Measurements from ENCODE around the gene CEBPE. TPM values are rescaled to one million over a fixed set of nuclear protein-coding genes. Genes with fewer than 3 reads are reported as not detected.

CEBPE gene
- total RNA-seq, 6 experiments from 2014 or later: 0.13 to 0.18 TPM; not detected in 4

DNA sequence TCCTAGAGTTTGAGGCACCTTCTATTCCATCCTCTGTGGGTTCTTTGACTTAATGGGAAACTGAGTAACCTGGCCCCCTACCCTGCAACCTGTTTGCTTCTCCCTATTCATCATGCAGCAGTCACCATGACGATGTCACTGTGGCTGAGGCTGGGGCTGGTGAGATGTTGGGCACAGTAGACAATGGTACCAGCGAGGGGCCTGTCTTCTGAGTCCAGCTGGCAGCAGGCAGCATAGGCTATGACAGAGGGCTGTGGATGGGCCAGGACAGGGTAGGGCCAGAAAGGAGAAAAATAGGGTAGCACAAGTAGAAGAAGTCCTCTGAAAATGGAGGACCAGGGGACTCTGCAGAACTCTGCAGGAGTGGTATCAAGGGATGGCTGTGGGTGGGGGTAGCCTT, 16.3 kb downstream of the CEBPE start:
- Histone ChIP-seq H3K36me3 (peaks cover 0 to 5% (median 3%) of the 10 kb centered on the region in 4 donors), H3K4me1 (peaks cover 0 to 11% (median 0%) of the 10 kb centered on the region in 4 donors), H3K27me3 (no peaks in the 10 kb centered on the region), H3K27ac (no peak overlapping the region), H3K9me3 (no peaks in the 10 kb centered on the region), H3K4me3 (no peak overlapping the region)
- TF ChIP-seq, protein P1, sequence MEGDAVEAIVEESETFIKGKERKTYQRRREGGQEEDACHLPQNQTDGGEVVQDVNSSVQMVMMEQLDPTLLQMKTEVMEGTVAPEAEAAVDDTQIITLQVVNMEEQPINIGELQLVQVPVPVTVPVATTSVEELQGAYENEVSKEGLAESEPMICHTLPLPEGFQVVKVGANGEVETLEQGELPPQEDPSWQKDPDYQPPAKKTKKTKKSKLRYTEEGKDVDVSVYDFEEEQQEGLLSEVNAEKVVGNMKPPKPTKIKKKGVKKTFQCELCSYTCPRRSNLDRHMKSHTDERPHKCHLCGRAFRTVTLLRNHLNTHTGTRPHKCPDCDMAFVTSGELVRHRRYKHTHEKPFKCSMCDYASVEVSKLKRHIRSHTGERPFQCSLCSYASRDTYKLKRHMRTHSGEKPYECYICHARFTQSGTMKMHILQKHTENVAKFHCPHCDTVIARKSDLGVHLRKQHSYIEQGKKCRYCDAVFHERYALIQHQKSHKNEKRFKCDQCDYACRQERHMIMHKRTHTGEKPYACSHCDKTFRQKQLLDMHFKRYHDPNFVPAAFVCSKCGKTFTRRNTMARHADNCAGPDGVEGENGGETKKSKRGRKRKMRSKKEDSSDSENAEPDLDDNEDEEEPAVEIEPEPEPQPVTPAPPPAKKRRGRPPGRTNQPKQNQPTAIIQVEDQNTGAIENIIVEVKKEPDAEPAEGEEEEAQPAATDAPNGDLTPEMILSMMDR (IDR thresholded peaks at IDR 0.05): no peak
- TF ChIP-seq POLR2A (IDR thresholded peaks at IDR 0.05): no peak
- intact Hi-C loops (cut with DNase I): no loop called here
- WGBS (ENCODE audit: insufficient coverage, low coverage, low lambda C conversion rate, missing lambda C conversion rate): 83% methylated on average over 2 of the region's 2 CpGs
- DNase-seq (no peak), ATAC-seq (no peak)

DNA sequence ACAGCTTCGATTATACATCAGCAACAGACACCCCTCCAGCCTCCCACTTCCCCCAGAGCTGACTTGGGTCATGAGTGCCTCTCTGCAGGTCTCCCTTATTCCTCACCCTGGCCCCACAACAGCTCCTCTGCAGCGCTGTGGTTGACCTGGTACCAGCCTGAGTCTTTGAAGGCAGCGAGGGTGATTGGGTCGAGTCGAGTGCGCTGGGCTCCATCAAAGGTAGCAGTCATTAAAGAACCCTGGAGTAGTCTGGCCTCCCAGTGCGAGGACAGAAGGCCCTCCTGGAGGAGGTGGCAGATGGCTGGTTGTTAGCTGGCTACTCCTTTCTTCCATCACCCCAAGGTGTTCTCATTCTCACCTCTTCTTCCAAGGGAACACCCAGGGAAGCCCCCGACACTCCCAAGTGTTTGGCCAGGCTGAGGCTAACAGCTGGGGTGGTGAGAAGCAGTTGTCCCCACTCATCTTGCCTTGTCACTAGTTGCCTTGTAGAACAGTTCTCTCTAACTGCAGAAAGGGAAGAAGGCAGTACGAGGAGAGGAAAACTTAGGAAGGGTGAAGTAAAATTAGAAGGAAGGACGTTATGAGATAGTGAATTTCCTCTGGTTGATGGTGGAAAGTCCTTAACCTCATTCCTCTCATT, 16.9 kb downstream of the CEBPE start:
- TF ChIP-seq, protein P1 (IDR thresholded peaks at IDR 0.05): no peak
- TF ChIP-seq POLR2A (IDR thresholded peaks at IDR 0.05): no peak
- Histone ChIP-seq H3K27ac (no peak overlapping the region), H3K4me3 (no peak overlapping the region), H3K27me3 (no peaks in the 10 kb centered on the region), H3K4me1 (peaks cover 0 to 18% (median under 1%) of the 10 kb centered on the region in 4 donors), H3K9me3 (no peaks in the 10 kb centered on the region), H3K36me3 (peaks cover 0 to 8% (median 3%) of the 10 kb centered on the region in 4 donors)
- ATAC-seq: no peak
- 48% methylated on average over 3 of the region's 10 CpGs for WGBS (ENCODE audit: insufficient coverage, low coverage, low lambda C conversion rate, missing lambda C conversion rate)
- DNase-seq: no peak
- intact Hi-C loops (cut with DNase I): no loop called here

DNA sequence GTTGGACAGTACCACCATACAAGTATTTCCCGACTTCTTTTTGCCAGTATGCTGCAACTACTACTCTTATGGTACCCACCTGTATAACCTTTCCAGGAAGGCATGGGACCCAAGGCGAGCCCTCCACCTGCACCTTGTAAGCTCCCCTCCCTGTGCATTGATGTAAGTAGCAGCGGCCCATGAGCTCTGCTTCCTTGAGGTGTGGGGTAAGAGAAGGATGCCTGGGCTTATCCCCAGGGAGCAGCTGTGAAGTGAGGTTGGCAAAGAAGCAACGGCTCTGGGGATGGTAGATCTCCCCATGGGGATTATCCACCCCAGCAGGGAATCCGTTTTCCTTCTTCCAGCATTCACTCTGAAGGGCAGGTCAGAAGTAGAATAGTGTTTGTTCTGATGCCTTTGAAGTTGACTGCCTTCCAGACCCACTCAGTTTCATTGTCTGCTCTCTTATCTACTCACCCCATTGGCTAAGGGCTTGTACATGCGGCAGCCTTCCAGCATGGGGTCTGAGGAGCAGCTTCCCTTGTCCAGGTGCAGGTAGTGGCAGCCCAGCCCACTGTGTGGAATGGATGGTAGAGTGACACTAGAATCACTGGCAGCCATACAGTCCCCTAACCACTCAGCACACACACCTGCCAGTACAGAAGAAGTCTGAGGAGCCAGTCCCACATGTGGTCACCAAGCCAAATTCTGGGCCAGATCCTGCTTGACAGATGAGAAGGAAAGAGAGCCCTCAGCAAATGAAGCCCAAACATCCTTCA, 17.7 kb downstream of the CEBPE start:
- intact Hi-C loops (cut with DNase I): no loop called here
- TF ChIP-seq, protein P1 (IDR thresholded peaks at IDR 0.05): no peak
- TF ChIP-seq POLR2A (IDR thresholded peaks at IDR 0.05): no peak
- 95% methylated on average over 3 of the region's 6 CpGs for WGBS (ENCODE audit: insufficient coverage, low coverage, low lambda C conversion rate, missing lambda C conversion rate)

DNA sequence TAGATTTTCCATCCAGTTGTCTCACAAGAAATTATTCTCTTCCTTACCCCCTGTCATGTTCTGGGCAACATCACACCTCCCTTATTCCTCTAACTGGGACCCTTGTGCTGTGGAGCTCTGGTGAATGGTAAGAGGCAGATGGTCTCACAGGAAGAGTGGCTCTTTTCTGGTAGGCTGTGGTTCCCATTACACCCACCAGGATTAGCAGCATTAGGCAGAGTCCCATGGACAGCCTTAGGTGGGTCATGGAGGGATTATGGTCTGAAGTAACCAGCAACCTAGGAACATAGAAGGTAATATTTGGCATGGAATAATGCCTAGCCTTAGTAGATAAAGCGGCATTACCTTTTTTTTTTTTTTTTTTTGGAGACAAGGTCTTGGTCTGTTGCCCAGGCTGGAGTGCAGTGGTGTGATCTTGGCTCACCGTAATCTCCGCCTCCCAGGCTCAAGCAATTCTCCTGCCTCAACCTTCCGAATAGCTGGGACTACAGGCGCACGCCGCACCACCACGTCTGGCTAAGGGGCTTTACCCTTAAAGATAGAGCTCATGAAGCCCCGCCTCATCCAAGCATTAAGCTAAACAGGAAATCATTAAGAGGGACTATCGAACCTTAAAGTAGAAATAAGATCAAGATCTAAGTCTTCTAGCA, 19.7 kb downstream of the CEBPE start:
- Histone ChIP-seq H3K27me3 (no peaks in the 10 kb centered on the region), H3K4me3 (no peak overlapping the region), H3K36me3 (peaks cover 0 to 8% (median 3%) of the 10 kb centered on the region in 4 donors), H3K9me3 (no peaks in the 10 kb centered on the region), H3K4me1 (peaks cover 0 to 25% (median 3%) of the 10 kb centered on the region in 4 donors), H3K27ac (no peak overlapping the region)
- ATAC-seq: no peak
- DNase-seq: no peak
- WGBS (ENCODE audit: insufficient coverage, low coverage, low lambda C conversion rate, missing lambda C conversion rate): 39% methylated on average over 3 of the region's 10 CpGs
- TF ChIP-seq, protein P1 (IDR thresholded peaks at IDR 0.05): no peak
- TF ChIP-seq POLR2A (IDR thresholded peaks at IDR 0.05): no peak
- intact Hi-C loops (cut with DNase I): no loop called here

More for the DNA sequence above, 17.7 kb downstream of the CEBPE start:
- DNase-seq: no peak
- Histone ChIP-seq H3K36me3 (peaks cover 0 to 8% (median 3%) of the 10 kb centered on the region in 4 donors), H3K9me3 (no peaks in the 10 kb centered on the region), H3K27me3 (no peaks in the 10 kb centered on the region), H3K4me3 (no peak overlapping the region), H3K27ac (no peak overlapping the region), H3K4me1 (peaks cover 0 to 25% (median 3%) of the 10 kb centered on the region in 4 donors)
- no peak for ATAC-seq

Measured in right lobe of liver (tissue), 6 donors.